DOHH2 (cell line): Measurements from ENCODE around the gene C3orf22.

ENCODE experiments used
- CTCF ChIP-seq: fragments of 200-600 bp; sonication (generic); IDR thresholded peaks from one replicate; pipeline ENCODE4 v1.5.1; 2014; ENCODE audit warnings: antibody characterized with exemption, mild to moderate bottlenecking, low read depth, low read length; ENCODE audit not compliant: poor library complexity, severe bottlenecking
- EZH2phosphoT487 ChIP-seq: fragments of 200-600 bp; sonication (generic); IDR thresholded peaks from 2 replicates; pipeline ENCODE4 v1.6.1; 2017; ENCODE audit warnings: borderline replicate concordance, mild to moderate bottlenecking, antibody characterized with exemption, low read length, moderate library complexity, mixed read lengths

- peak; percentile 92 for TF ChIP-seq CTCF
- TF ChIP-seq EZH2phosphoT487, result no peak
Measured at GRCh38 chr3:126522363-126522788, 36.4 kb downstream of the C3orf22 start.
